ENCODE results near the gene SCNN1G. TPM values are rescaled to one million over a fixed set of nuclear protein-coding genes. Genes with fewer than 3 reads are reported as not detected.

The SCNN1G gene
- total RNA-seq, 1 donor: not detected

DNA sequence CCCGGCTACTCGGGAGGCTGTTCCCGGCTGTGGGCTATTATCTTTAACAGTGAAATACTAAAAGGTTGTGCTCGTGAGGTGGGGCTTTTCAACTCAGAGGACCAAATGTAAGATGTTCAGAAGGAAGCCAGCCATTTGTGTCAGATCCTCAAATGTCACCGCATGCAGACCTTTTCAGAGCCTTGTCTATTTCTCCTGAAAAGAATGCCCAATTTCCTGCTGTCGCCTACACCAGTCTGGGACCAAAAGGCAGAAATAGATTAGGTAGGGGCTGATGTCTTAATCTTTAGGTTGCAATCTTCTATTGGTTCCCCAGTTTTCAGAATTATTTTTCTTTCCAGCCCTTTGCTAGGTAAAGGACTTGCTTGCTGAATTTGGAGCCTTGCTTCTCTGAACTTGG lies 24.4 kb upstream of the SCNN1G start:
- H3K27ac ChIP-seq (ENCODE audit: low read depth, low read length): no peak overlapping the region
- H3K9me3 ChIP-seq (ENCODE audit: low read depth, low read length): no peaks in the 10 kb centered on the region
- H3K79me2 ChIP-seq (ENCODE audit: insufficient read depth, low read length): no peaks in the 10 kb centered on the region
- H2AFZ ChIP-seq (ENCODE audit: low read length): no peak overlapping the region
- no peaks in the 10 kb centered on the region for H3K4me1 ChIP-seq (ENCODE audit: insufficient read depth, low read length)
- no peaks in the 10 kb centered on the region for H3K36me3 ChIP-seq (ENCODE audit: insufficient read depth, low read length)
- peaks cover 3% of the 10 kb centered on the region for H3K27me3 ChIP-seq (ENCODE audit: insufficient read depth, low read length)
- H3K4me3 ChIP-seq (ENCODE audit: insufficient read depth, low read length): no peak overlapping the region
- TF ChIP-seq CTCF (IDR thresholded peaks at IDR 0.05; ENCODE audit: extremely low read depth, low read depth, low read length): no peak
- H4K20me1 ChIP-seq (ENCODE audit: insufficient read depth, low read length): no peaks in the 10 kb centered on the region
- H3K4me2 ChIP-seq (ENCODE audit: insufficient read depth, low read length): no peak overlapping the region
- no peak for DNase-seq (ENCODE audit: insufficient read length, low spot score, missing footprints)

GRCh38 chr16:23160082-23160481 lies 22.5 kb upstream of the SCNN1G start:
- DNase-seq (ENCODE audit: insufficient read length, low spot score, missing footprints): no peak
- Histone ChIP-seq H3K27ac (ENCODE audit: low read depth, low read length) (no peak overlapping the region), H3K27me3 (ENCODE audit: insufficient read depth, low read length) (peaks cover 3% of the 10 kb centered on the region), H3K4me3 (ENCODE audit: insufficient read depth, low read length) (no peak overlapping the region), H3K4me2 (ENCODE audit: insufficient read depth, low read length) (no peak overlapping the region), H4K20me1 (ENCODE audit: insufficient read depth, low read length) (no peaks in the 10 kb centered on the region), H3K4me1 (ENCODE audit: insufficient read depth, low read length) (no peaks in the 10 kb centered on the region), H3K9me3 (ENCODE audit: low read depth, low read length) (no peaks in the 10 kb centered on the region), H3K36me3 (ENCODE audit: insufficient read depth, low read length) (no peaks in the 10 kb centered on the region), H2AFZ (ENCODE audit: low read length) (no peak overlapping the region), H3K79me2 (ENCODE audit: insufficient read depth, low read length) (no peaks in the 10 kb centered on the region)
- no peak for TF ChIP-seq CTCF (IDR thresholded peaks at IDR 0.05; ENCODE audit: extremely low read depth, low read depth, low read length)

GRCh38 chr16:23160574-23160973 lies 22.0 kb upstream of the SCNN1G start:
- Histone ChIP-seq H3K9me3 (ENCODE audit: low read depth, low read length) (no peaks in the 10 kb centered on the region), H3K27me3 (ENCODE audit: insufficient read depth, low read length) (peaks cover 3% of the 10 kb centered on the region), H3K4me2 (ENCODE audit: insufficient read depth, low read length) (no peak overlapping the region), H3K4me3 (ENCODE audit: insufficient read depth, low read length) (no peak overlapping the region), H3K4me1 (ENCODE audit: insufficient read depth, low read length) (no peaks in the 10 kb centered on the region), H2AFZ (ENCODE audit: low read length) (no peak overlapping the region), H3K36me3 (ENCODE audit: insufficient read depth, low read length) (no peaks in the 10 kb centered on the region), H4K20me1 (ENCODE audit: insufficient read depth, low read length) (no peaks in the 10 kb centered on the region), H3K79me2 (ENCODE audit: insufficient read depth, low read length) (no peaks in the 10 kb centered on the region), H3K27ac (ENCODE audit: low read depth, low read length) (no peak overlapping the region)
- no peak for DNase-seq (ENCODE audit: insufficient read length, low spot score, missing footprints)
- no peak for TF ChIP-seq CTCF (IDR thresholded peaks at IDR 0.05; ENCODE audit: extremely low read depth, low read depth, low read length)

DNA sequence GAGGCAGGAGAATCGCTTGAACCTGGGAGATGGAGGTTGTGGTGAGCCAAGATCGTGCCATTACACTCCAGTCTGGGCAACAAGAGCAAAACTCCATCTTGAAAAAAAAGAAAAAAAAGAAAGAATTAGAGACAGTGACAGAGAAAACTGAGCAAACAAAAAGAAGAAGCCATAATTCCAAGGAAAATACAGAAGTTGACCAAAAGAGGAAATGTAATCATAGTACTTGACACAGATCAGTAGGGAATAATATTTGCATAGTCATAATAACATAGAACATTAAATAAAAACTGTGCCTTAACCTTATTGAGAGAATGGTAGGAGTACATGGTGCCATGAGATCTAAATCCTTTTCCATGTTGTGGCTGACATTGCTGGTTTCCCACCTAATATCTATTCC lies 18.6 kb upstream of the SCNN1G start:
- Histone ChIP-seq H3K27me3 (ENCODE audit: insufficient read depth, low read length) (peaks cover 3% of the 10 kb centered on the region), H3K27ac (ENCODE audit: low read depth, low read length) (no peak overlapping the region), H3K9me3 (ENCODE audit: low read depth, low read length) (no peaks in the 10 kb centered on the region), H3K36me3 (ENCODE audit: insufficient read depth, low read length) (no peaks in the 10 kb centered on the region), H4K20me1 (ENCODE audit: insufficient read depth, low read length) (no peaks in the 10 kb centered on the region), H3K4me2 (ENCODE audit: insufficient read depth, low read length) (no peak overlapping the region), H3K79me2 (ENCODE audit: insufficient read depth, low read length) (no peaks in the 10 kb centered on the region), H3K4me1 (ENCODE audit: insufficient read depth, low read length) (no peaks in the 10 kb centered on the region), H3K4me3 (ENCODE audit: insufficient read depth, low read length) (no peak overlapping the region), H2AFZ (ENCODE audit: low read length) (no peak overlapping the region)
- DNase-seq (ENCODE audit: insufficient read length, low spot score, missing footprints): no peak
- TF ChIP-seq CTCF (IDR thresholded peaks at IDR 0.05; ENCODE audit: extremely low read depth, low read depth, low read length): no peak
